Measurements from ENCODE around the gene MAG. TPM values are rescaled to one million over a fixed set of nuclear protein-coding genes. Genes with fewer than 3 reads are reported as not detected.

MAG gene
- total RNA-seq, 1 experiment from 2014 or later: 13.4 TPM

DNA sequence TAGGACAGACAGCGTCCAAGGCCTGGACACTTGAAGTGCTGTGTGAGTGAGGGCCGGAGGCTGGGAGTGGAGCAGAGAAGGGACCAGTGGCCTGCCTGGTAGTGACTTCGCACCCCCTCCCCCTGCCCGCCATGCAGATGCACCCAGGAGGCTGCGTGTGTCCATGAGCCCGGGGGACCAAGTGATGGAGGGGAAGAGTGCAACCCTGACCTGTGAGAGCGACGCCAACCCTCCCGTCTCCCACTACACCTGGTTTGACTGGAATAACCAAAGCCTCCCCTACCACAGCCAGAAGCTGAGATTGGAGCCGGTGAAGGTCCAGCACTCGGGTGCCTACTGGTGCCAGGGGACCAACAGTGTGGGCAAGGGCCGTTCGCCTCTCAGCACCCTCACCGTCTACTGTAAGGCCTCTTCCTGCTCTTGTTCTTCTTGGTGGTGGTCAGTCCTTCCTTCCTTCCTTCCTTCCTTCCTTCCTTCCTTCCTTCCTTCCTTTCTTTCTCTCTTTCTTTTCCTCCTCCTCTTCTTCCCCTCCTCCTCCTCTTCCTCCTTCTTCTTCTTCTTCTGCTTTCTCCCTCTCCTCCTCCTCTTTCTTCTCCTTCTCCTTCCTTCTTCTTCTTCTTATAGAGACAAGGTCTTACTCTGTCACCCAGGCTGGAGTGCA is 49.7 kb downstream of the MAG start:
- H3K36me3 ChIP-seq (ENCODE audit: low read depth): 0 out of 2 replicates have a peak, but pooled peaks cover 4% of the 10 kb centered on the region
- H3K27ac ChIP-seq: no peak overlapping the region
- no peak for TF ChIP-seq CTCF (conservative IDR thresholded peaks at IDR 0.05)
- intact Hi-C loops (cut with micrococcal nuclease; ENCODE audit: unreplicated experiment): no loop called here
- H3K4me3 ChIP-seq: no peak overlapping the region
- no peak overlapping the region for H3K4me2 ChIP-seq
- peaks cover 4% of the 10 kb centered on the region; the same call in 1 of the 2 replicates for H3F3A ChIP-seq (ENCODE audit: insufficient read depth, low read depth)
- no peaks in the 10 kb centered on the region for H3K79me2 ChIP-seq (ENCODE audit: low read depth)
- H3K4me1 ChIP-seq (replicated peaks; ENCODE audit: insufficient read depth): no peaks in the 10 kb centered on the region
- H3K27me3 ChIP-seq (ENCODE audit: insufficient read depth, low read depth): no peaks in the 10 kb centered on the region
- ChIA-PET POLR2A (ENCODE audit: unreplicated experiment) (no interaction called here), CTCF (no interaction called here)
- no peak overlapping the region for H2AFZ ChIP-seq
- peaks cover under 1% of the 10 kb centered on the region; the same call in 1 of the 2 replicates for H4K20me1 ChIP-seq (ENCODE audit: insufficient read depth)
- DNase-seq: no peak
- BruUV-seq (replicated peaks): no TSS peak
- H3K9me2 ChIP-seq (ENCODE audit: insufficient read depth): no peaks in the 10 kb centered on the region
- H3K9me3 ChIP-seq (ENCODE audit: insufficient read depth, low read depth): no peaks in the 10 kb centered on the region

- Histone ChIP-seq H3K4me3 (no peak overlapping the region), H3K4me2 (no peak overlapping the region), H3K27ac (no peak overlapping the region), H3F3A (ENCODE audit: insufficient read depth, low read depth) (peaks cover 4% of the 10 kb centered on the region; the same call in 1 of the 2 replicates), H3K4me1 (replicated peaks; ENCODE audit: insufficient read depth) (no peaks in the 10 kb centered on the region), H3K27me3 (ENCODE audit: insufficient read depth, low read depth) (no peaks in the 10 kb centered on the region), H4K20me1 (ENCODE audit: insufficient read depth) (no peaks in the 10 kb centered on the region), H2AFZ (no peak overlapping the region), H3K9me2 (ENCODE audit: insufficient read depth) (no peaks in the 10 kb centered on the region), H3K36me3 (ENCODE audit: low read depth) (0 out of 2 replicates have a peak, but pooled peaks cover 4% of the 10 kb centered on the region), H3K9me3 (ENCODE audit: insufficient read depth, low read depth) (no peaks in the 10 kb centered on the region), H3K79me2 (ENCODE audit: low read depth) (no peaks in the 10 kb centered on the region)
- intact Hi-C loops (cut with micrococcal nuclease; ENCODE audit: unreplicated experiment): no loop called here
- no TSS peak for BruUV-seq (replicated peaks)
- CTCF ChIA-PET: no interaction called here
- POLR2A ChIA-PET (ENCODE audit: unreplicated experiment): interaction anchor here (0.6 kb wide), 1 partner anchor 1227 kb away, joined by 8 read pairs; no protein-coding TSS in a partner anchor
- no peak for DNase-seq
- TF ChIP-seq EZH2 (IDR thresholded peaks at IDR 0.05; ENCODE audit: low read depth) (no peak), CTCF (conservative IDR thresholded peaks at IDR 0.05) (no peak)
Measured at GRCh38 chr19:35342430-35342829, 50.5 kb downstream of the MAG start.

DNA sequence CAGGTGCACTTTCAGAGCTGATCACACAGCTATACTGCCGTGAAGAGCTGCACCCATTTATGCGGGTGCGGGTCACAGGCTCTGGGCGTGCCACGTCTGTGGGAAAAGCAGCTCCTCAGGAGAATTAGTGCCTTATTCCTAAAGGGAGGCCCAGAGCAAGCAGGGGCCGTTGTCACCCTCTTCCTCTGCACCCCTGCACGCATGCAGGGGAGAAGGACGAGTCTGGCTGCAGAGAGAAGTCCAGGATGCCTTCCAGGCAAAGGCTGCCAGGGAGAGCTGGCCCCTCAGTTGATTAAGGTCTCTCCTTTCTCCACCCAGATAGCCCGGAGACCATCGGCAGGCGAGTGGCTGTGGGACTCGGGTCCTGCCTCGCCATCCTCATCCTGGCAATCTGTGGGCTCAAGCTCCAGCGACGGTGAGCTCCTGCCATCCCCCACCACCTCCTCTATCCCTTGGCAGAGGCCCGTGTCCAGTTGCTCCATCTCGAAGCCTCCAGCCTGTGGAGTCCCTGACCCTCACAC is 52.6 kb downstream of the MAG start:
- BruUV-seq (replicated peaks): no TSS peak
- DNase-seq: no peak
- TF ChIP-seq EZH2 (IDR thresholded peaks at IDR 0.05; ENCODE audit: low read depth): no peak
- TF ChIP-seq CTCF (conservative IDR thresholded peaks at IDR 0.05): no peak
- Histone ChIP-seq H3K79me2 (ENCODE audit: low read depth) (no peaks in the 10 kb centered on the region), H3K9me2 (ENCODE audit: insufficient read depth) (no peaks in the 10 kb centered on the region), H3K4me1 (replicated peaks; ENCODE audit: insufficient read depth) (no peaks in the 10 kb centered on the region), H4K20me1 (ENCODE audit: insufficient read depth) (no peaks in the 10 kb centered on the region), H3F3A (ENCODE audit: insufficient read depth, low read depth) (peaks cover 5% of the 10 kb centered on the region; the same call in 1 of the 2 replicates), H3K36me3 (ENCODE audit: low read depth) (0 out of 2 replicates have a peak, but pooled peaks cover 4% of the 10 kb centered on the region), H3K27ac (no peak overlapping the region), H3K27me3 (ENCODE audit: insufficient read depth, low read depth) (no peaks in the 10 kb centered on the region), H3K9me3 (ENCODE audit: insufficient read depth, low read depth) (no peaks in the 10 kb centered on the region), H3K4me2 (no peak overlapping the region), H3K4me3 (no peak overlapping the region), H2AFZ (no peak overlapping the region)
- POLR2A ChIA-PET (ENCODE audit: unreplicated experiment): no interaction called here
- CTCF ChIA-PET: no interaction called here
- intact Hi-C loops (cut with micrococcal nuclease; ENCODE audit: unreplicated experiment): no loop called here

Measured in PC-9 (cell line).